Transverse colon (tissue), 3 donors: ENCODE measurements around the gene ZNF207.

Source experiments
- EP300 ChIP-seq: sonication (generic); formaldehyde crosslinking; IDR thresholded peaks from one replicate; pipeline ENCODE4 v1.6.1; 2017; ENCODE audit warnings: antibody characterized with exemption, low read depth
- POLR2A ChIP-seq: fragments of 450-650 bp; IDR thresholded peaks from one replicate; pipeline ENCODE4 v1.6.1; 2016; ENCODE audit warnings: antibody characterized with exemption, mild to moderate bottlenecking, moderate library complexity
- TF ChIP-seq, protein P1 (sequence below), 5 experiments: fragments of 200-600 bp in 3 of 5; fragments of 450-650 bp in 2 of 5; sonication (generic) in 3 of 5; IDR thresholded peaks; 1 replicate in 2 of 5; 2 replicates in 3 of 5; pipeline ENCODE4 v1.5.1; 2016 to 2017; ENCODE audit warnings: antibody characterized with exemption in 5 of 5, inconsistent platforms in 3 of 5, mild to moderate bottlenecking in 2 of 5, moderate library complexity in 1 of 5

GRCh38 chr17:32311028-32311536 lies 38.9 kb upstream of the ZNF207 start:
- TF ChIP-seq, protein P1, sequence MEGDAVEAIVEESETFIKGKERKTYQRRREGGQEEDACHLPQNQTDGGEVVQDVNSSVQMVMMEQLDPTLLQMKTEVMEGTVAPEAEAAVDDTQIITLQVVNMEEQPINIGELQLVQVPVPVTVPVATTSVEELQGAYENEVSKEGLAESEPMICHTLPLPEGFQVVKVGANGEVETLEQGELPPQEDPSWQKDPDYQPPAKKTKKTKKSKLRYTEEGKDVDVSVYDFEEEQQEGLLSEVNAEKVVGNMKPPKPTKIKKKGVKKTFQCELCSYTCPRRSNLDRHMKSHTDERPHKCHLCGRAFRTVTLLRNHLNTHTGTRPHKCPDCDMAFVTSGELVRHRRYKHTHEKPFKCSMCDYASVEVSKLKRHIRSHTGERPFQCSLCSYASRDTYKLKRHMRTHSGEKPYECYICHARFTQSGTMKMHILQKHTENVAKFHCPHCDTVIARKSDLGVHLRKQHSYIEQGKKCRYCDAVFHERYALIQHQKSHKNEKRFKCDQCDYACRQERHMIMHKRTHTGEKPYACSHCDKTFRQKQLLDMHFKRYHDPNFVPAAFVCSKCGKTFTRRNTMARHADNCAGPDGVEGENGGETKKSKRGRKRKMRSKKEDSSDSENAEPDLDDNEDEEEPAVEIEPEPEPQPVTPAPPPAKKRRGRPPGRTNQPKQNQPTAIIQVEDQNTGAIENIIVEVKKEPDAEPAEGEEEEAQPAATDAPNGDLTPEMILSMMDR (IDR thresholded peaks at IDR 0.05) = no peak
- no peak for TF ChIP-seq POLR2A
- TF ChIP-seq EP300 = no peak
